ENCODE results near the gene VAC14. TPM values are rescaled to one million over a fixed set of nuclear protein-coding genes. Genes with fewer than 3 reads are reported as not detected.

Gene VAC14
- polyA plus RNA-seq, 1 donor from 2014 or later: 8.6 TPM

DNA sequence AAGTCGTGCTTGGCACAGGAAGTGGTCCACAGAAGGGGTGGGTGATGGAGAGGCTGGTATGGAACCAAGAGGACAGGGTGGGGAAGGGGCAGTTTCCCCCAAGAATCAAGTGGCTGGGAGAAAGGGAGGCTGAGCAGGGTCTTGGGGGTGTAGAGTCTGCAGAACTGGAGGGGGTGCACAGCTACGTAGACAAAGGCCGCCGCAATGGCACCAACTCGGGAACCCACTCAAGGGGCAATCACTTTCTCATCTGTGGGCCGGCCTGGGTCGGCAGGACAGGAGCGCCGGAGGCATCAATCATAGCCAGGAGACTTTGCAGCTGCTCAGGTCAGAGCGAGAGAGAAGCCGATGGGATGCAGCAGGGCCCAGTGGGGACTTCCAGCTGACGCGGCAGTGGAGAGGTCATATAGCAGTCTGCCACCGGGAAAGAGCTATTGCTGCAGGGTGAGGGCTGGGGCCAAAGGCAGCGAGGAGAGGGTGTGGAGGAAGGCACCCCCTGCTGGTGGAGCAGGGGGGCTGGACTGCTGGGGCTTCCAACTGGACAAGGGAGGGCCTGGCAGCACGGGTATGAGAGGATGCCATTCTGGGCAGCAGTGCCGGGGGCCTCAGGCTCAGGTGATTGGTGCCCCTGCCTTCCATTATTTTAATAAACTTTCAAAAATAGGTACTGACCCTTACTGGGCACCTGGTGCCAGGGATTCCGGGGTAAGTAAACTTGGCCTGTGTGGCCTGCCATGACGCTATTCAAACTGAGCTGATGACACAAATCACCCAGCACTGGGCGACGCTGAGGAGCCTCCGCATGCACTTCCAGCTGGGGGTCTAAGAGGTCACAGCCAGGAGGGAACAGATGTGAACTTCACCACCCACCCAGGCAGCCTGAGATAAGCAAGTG lies 62.6 kb downstream of the VAC14 start:
- H3K27me3 ChIP-seq (ENCODE audit: insufficient read depth, low read depth, low read length): no peaks in the 10 kb centered on the region
- H3K9me2 ChIP-seq (ENCODE audit: insufficient read depth, low read length): no peaks in the 10 kb centered on the region
- H3K4me3 ChIP-seq (ENCODE audit: low read length): no peak overlapping the region
- no peak overlapping the region for H3K4me2 ChIP-seq (ENCODE audit: low read length)
- H3K36me3 ChIP-seq (ENCODE audit: insufficient read depth, low read length): no peaks in the 10 kb centered on the region
- no peaks in the 10 kb centered on the region for H3K9me3 ChIP-seq (ENCODE audit: low read length)
- no peak overlapping the region for H2AFZ ChIP-seq (ENCODE audit: low read depth, low read length)
- no peak overlapping the region for H3K27ac ChIP-seq (ENCODE audit: low read length)
- H3K9ac ChIP-seq (ENCODE audit: low read length): no peak overlapping the region
- TF ChIP-seq POLR2AphosphoS5 (IDR thresholded peaks at IDR 0.05) (no peak), RAD21 (conservative IDR thresholded peaks at IDR 0.05) (no peak), MXI1 (conservative IDR thresholded peaks at IDR 0.05; ENCODE audit: poor library complexity, severe bottlenecking) (no peak), EZH2 (IDR thresholded peaks at IDR 0.05; ENCODE audit: borderline replicate concordance, insufficient read depth, low read length, poor library complexity, severe bottlenecking) (no peak), EP300 (conservative IDR thresholded peaks at IDR 0.05; ENCODE audit: poor library complexity, severe bottlenecking) (no peak), CTCF (IDR thresholded peaks at IDR 0.05; ENCODE audit: poor library complexity, severe bottlenecking) (no peak), TAF1 (IDR thresholded peaks at IDR 0.05; ENCODE audit: low read depth) (no peak), SMC3 (conservative IDR thresholded peaks at IDR 0.05; ENCODE audit: poor library complexity) (no peak)
- TF ChIP-seq, protein P1, sequence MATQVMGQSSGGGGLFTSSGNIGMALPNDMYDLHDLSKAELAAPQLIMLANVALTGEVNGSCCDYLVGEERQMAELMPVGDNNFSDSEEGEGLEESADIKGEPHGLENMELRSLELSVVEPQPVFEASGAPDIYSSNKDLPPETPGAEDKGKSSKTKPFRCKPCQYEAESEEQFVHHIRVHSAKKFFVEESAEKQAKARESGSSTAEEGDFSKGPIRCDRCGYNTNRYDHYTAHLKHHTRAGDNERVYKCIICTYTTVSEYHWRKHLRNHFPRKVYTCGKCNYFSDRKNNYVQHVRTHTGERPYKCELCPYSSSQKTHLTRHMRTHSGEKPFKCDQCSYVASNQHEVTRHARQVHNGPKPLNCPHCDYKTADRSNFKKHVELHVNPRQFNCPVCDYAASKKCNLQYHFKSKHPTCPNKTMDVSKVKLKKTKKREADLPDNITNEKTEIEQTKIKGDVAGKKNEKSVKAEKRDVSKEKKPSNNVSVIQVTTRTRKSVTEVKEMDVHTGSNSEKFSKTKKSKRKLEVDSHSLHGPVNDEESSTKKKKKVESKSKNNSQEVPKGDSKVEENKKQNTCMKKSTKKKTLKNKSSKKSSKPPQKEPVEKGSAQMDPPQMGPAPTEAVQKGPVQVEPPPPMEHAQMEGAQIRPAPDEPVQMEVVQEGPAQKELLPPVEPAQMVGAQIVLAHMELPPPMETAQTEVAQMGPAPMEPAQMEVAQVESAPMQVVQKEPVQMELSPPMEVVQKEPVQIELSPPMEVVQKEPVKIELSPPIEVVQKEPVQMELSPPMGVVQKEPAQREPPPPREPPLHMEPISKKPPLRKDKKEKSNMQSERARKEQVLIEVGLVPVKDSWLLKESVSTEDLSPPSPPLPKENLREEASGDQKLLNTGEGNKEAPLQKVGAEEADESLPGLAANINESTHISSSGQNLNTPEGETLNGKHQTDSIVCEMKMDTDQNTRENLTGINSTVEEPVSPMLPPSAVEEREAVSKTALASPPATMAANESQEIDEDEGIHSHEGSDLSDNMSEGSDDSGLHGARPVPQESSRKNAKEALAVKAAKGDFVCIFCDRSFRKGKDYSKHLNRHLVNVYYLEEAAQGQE (IDR thresholded peaks at IDR 0.05; ENCODE audit: borderline replicate concordance): no peak
- H4K20me1 ChIP-seq (ENCODE audit: insufficient read depth): no peaks in the 10 kb centered on the region
- H3F3A ChIP-seq (ENCODE audit: insufficient read depth, low read length, poor library complexity, severe bottlenecking): no peaks in the 10 kb centered on the region
- no peaks in the 10 kb centered on the region for H3K79me2 ChIP-seq (replicated peaks; ENCODE audit: insufficient read depth, low read length)

DNA sequence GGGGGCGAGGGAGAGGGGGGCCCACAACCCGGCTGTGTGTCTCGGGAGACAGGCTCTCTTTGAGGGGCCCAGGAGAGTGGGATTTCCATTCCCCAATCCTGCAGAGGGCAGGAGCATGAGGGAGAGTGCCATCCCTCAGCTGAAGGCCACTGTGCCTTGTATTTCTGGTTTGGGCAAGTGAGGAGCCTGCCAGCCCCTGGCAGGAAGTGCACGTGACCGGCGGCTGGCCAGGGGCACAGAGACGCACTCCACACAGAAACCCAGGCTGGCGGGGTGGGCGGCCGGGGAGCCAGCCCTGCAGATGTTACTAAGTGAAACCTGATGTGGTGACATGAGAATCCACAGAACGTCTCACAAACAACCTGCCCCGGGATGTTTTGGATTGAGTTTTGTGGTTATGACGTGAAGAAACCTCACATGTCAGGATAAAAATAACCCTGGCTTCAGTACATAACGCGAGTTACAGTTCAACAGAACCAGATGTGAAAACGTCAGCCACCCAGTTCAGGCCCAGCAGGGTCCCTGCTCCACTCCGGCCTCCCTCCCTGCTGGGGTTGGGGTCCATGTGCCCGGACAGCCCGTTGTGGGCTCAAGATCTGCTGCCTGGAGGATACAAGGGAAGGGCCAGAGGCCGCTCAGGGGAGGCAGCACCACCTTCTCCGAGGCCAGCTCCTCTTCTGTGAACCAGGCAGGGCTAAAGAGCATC lies 63.4 kb downstream of the VAC14 start:
- Histone ChIP-seq H2AFZ (ENCODE audit: low read depth, low read length) (no peak overlapping the region), H4K20me1 (ENCODE audit: insufficient read depth) (no peaks in the 10 kb centered on the region), H3K9me3 (ENCODE audit: low read length) (no peaks in the 10 kb centered on the region), H3K9me2 (ENCODE audit: insufficient read depth, low read length) (no peaks in the 10 kb centered on the region), H3K4me3 (ENCODE audit: low read length) (no peak overlapping the region), H3F3A (ENCODE audit: insufficient read depth, low read length, poor library complexity, severe bottlenecking) (no peaks in the 10 kb centered on the region), H3K27ac (ENCODE audit: low read length) (no peak overlapping the region), H3K4me2 (ENCODE audit: low read length) (no peak overlapping the region), H3K36me3 (ENCODE audit: insufficient read depth, low read length) (no peaks in the 10 kb centered on the region), H3K79me2 (replicated peaks; ENCODE audit: insufficient read depth, low read length) (no peaks in the 10 kb centered on the region), H3K27me3 (ENCODE audit: insufficient read depth, low read depth, low read length) (no peaks in the 10 kb centered on the region), H3K9ac (ENCODE audit: low read length) (no peak overlapping the region)
- TF ChIP-seq CTCF (IDR thresholded peaks at IDR 0.05; ENCODE audit: poor library complexity, severe bottlenecking) (no peak), TAF1 (IDR thresholded peaks at IDR 0.05; ENCODE audit: low read depth) (no peak), POLR2AphosphoS5 (IDR thresholded peaks at IDR 0.05) (no peak), EZH2 (IDR thresholded peaks at IDR 0.05; ENCODE audit: borderline replicate concordance, insufficient read depth, low read length, poor library complexity, severe bottlenecking) (no peak), MXI1 (conservative IDR thresholded peaks at IDR 0.05; ENCODE audit: poor library complexity, severe bottlenecking) (no peak), EP300 (conservative IDR thresholded peaks at IDR 0.05; ENCODE audit: poor library complexity, severe bottlenecking) (no peak), SMC3 (conservative IDR thresholded peaks at IDR 0.05; ENCODE audit: poor library complexity) (no peak), RAD21 (conservative IDR thresholded peaks at IDR 0.05) (no peak)
- TF ChIP-seq, protein P1 (IDR thresholded peaks at IDR 0.05; ENCODE audit: borderline replicate concordance): no peak
